CD4-positive, alpha-beta memory T cell (primary cell): ENCODE data around the gene RPL23. TPM values are rescaled to one million over a fixed set of nuclear protein-coding genes. Genes with fewer than 3 reads are reported as not detected.

ENCODE experiments used
- CTCF ChIA-PET: fragments of 350-600 bp; sonication (Branson Sonifier 250); formaldehyde crosslinking; loops from one replicate; lab custom pipeline; 2021; ENCODE audit warnings: inconsistent platforms; ENCODE audit not compliant: partially characterized antibody; lab: Charles Lee
- POLR2A ChIA-PET: fragments of 350-600 bp; sonication (Branson Sonifier 250); formaldehyde crosslinking; loops from one replicate; lab custom pipeline; 2021; ENCODE audit not compliant: partially characterized antibody; lab: Charles Lee
- DNase-seq, 5 donors: peaks; one replicate each; pipeline versions ENCODE4 v3.0.0 to v3.0.0-alpha.2; 2020 to 2022; ENCODE audit warnings: mixed read lengths in 1 of 5
- H3K27ac ChIP-seq: one replicate; pipeline ENCODE4 v1.7.0; 2013; ENCODE audit warnings: low read depth, low read length
- H3K27me3 ChIP-seq: 2 replicates; pipeline ENCODE4 v1.7.0; 2013; ENCODE audit warnings: mild to moderate bottlenecking, low read length, moderate library complexity; ENCODE audit not compliant: insufficient read depth
- H3K36me3 ChIP-seq: 2 replicates; pipeline ENCODE4 v1.7.0; 2013; ENCODE audit warnings: mild to moderate bottlenecking, low read length, moderate library complexity; ENCODE audit not compliant: insufficient read depth
- H3K4me1 ChIP-seq: 2 replicates; pipeline ENCODE4 v1.7.0; 2013; ENCODE audit warnings: mild to moderate bottlenecking, low read length, moderate library complexity; ENCODE audit not compliant: insufficient read depth
- H3K4me3 ChIP-seq, 2 donors: one replicate each; pipeline ENCODE4 v1.7.0; 2013; ENCODE audit warnings: low read length in 2 of 2, mild to moderate bottlenecking in 1 of 2
- H3K9me3 ChIP-seq, 2 donors: one replicate each; pipeline ENCODE4 v1.7.0; 2013; ENCODE audit warnings: low read length in 2 of 2, control low read depth in 1 of 2; ENCODE audit not compliant: control insufficient read depth in 1 of 2
- H3K27ac Mint-ChIP-seq, 7 donors: one replicate each; pipeline ENCODE4 v1.8.0; 2020 to 2021; ENCODE audit warnings: mixed read lengths in 7 of 7, mild to moderate bottlenecking in 6 of 7, inconsistent platforms in 3 of 7, moderate library complexity in 3 of 7
- H3K27me3 Mint-ChIP-seq, 2 donors: one replicate each; pipeline ENCODE4 v1.8.0; 2020 to 2021; ENCODE audit warnings: mixed read lengths in 2 of 2
- H3K36me3 Mint-ChIP-seq, 2 donors: one replicate each; pipeline ENCODE4 v1.8.0; 2020 to 2021; ENCODE audit warnings: mixed read lengths in 2 of 2, inconsistent platforms in 1 of 2, mild to moderate bottlenecking in 1 of 2
- H3K4me1 Mint-ChIP-seq, 4 donors: one replicate each; pipeline ENCODE4 v1.8.0; 2020 to 2021; ENCODE audit warnings: mixed read lengths in 4 of 4, mild to moderate bottlenecking in 1 of 4
- H3K4me3 Mint-ChIP-seq, 8 donors: one replicate each; pipeline ENCODE4 v1.8.0; 2020 to 2021; ENCODE audit warnings: mixed read lengths in 8 of 8, mild to moderate bottlenecking in 7 of 8, moderate library complexity in 6 of 8, inconsistent platforms in 3 of 8
- H3K9me3 Mint-ChIP-seq, 8 donors: one replicate each; pipeline ENCODE4 v1.8.0; 2020 to 2021; ENCODE audit warnings: mixed read lengths in 8 of 8, mild to moderate bottlenecking in 5 of 8, inconsistent platforms in 3 of 8, moderate library complexity in 1 of 8
- intact Hi-C: fragments of 100-400 bp; cut with micrococcal nuclease; formaldehyde crosslinking; loops from one replicate; pipeline ENCODE4 v1.15.1; 2023
- microRNA-seq: library from miRNA; unstranded; fragments of <30 nt; microRNA quantifications from one replicate; pipeline ENCODE4 v1.2.0, GENCODE V29; 2021; ENCODE audit warnings: borderline replicate concordance, borderline number of aligned reads, borderline microRNAs expressed, mixed read lengths
- polyA plus RNA-seq, 2 donors: library from polyadenylated mRNA; unstranded; fragments of 300-500 nt; fragmentation: Illumina TruSeq; gene quantifications; one replicate each; pipeline ENCODE4 v1.2.3, GENCODE V29; 2021
- total RNA-seq, 2 experiments: library from RNA; stranded (reverse); gene quantifications; one replicate each; pipeline ENCODE4 v1.2.3, GENCODE V29; 2021

Gene RPL23
- total and polyA plus RNA-seq, 4 experiments from 2014 or later, result 728 to 1,572 (median 1,413) TPM

DNA sequence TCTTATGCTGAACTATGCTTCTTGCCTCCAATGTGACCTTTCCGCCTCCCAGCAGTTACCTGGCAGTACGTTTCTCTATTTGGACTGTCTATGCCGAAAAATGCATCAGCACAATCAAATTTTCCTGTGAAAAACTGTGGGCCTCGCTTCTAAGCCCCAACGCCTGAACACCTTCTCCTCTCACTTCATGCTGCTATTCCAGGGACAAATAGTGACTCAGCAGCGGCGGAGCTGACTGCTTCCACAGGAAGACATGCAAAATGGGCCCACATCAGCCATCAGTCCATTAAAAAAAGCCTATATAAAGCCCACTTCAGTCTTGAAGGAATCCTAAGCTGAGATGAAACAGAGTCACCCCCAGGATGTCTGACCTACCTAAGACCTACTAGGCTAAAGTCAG, 43.7 kb downstream of the RPL23 start:
- Mint-ChIP-seq H3K36me3 (peaks cover 41 to 56% of the 10 kb centered on the region in 2 donors), H3K4me3 (no peak overlapping the region), H3K27me3 (no peaks in the 10 kb centered on the region), H3K27ac (no peak overlapping the region), H3K9me3 (no peaks in the 10 kb centered on the region), H3K4me1 (peaks cover 0 to 2% (median under 1%) of the 10 kb centered on the region in 4 donors)
- H3K9me3 ChIP-seq, result no peaks in the 10 kb centered on the region
- intact Hi-C loops, result no loop called here
- H3K4me1 ChIP-seq, result no peaks in the 10 kb centered on the region
- no peaks in the 10 kb centered on the region for H3K27me3 ChIP-seq
- ChIA-PET POLR2A (interaction anchor here (0.7 kb wide), 1 partner anchor 33 kb away, joined by 3 read pairs; no protein-coding TSS in a partner anchor), CTCF (interaction anchor here (1.2 kb wide), 1 partner anchor 13 kb away, joined by 3 read pairs; no protein-coding TSS in a partner anchor)
- no peak for DNase-seq
- H3K27ac ChIP-seq, result no peak overlapping the region
- peaks cover 57% of the 10 kb centered on the region for H3K36me3 ChIP-seq
- no peak overlapping the region for H3K4me3 ChIP-seq

DNA sequence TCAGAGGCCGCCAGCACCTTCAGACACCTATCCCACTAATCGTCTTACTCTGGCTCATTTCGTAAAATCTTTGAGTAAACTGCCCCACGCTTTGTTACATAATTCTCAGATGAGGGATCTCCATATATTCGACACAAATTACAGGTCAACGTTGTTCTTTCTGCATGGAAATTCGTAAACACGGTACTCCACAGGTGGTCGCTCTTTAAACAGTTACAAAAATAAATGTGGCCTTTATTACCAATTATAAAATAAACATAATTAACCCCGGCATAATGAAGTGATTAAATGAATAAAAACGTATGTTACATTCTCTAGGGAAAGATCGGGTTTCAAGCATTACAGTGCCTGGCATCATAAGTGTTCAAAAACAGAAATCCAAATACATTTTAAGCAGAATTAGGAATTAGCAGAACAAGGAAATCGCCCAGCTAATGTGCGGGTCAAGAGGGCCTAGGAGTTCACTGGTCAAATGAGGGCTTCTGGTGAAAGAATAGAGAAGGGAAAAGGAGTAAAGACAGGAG, 53.2 kb downstream of the RPL23 start:
- Histone ChIP-seq H3K4me3 (peak overlapping the region; percentile 48 to 84), H3K4me1 (peaks cover 27% of the 10 kb centered on the region), H3K27me3 (no peaks in the 10 kb centered on the region), H3K9me3 (no peaks in the 10 kb centered on the region), H3K36me3 (peaks cover 15% of the 10 kb centered on the region), H3K27ac (peak overlapping the region; percentile 76)
- DNase-seq, result no peak
- Mint-ChIP-seq H3K27ac (peak overlapping the region; percentile 84 to 96 (median 93)), H3K4me1 (peaks cover 30 to 42% (median 35%) of the 10 kb centered on the region in 4 donors), H3K9me3 (peaks cover 0 to 2% (median 0%) of the 10 kb centered on the region in 8 donors), H3K4me3 (peak overlapping the region; percentile 83 to 90 (median 87)), H3K36me3 (peaks cover 28 to 48% of the 10 kb centered on the region in 2 donors), H3K27me3 (no peaks in the 10 kb centered on the region)
- POLR2A ChIA-PET, result interaction anchor here (0.6 to 5.1 kb wide), 6 partner anchors 20 to 400 kb away, joined by 3 to 27 read pairs (median 3); partner anchors contain the start of genes LASP1 and RPL19
- intact Hi-C loops, result loop anchor here (1.0 kb wide), 1 partner anchor 69 kb away; no protein-coding TSS in a partner anchor
- CTCF ChIA-PET, result no interaction called here

DNA sequence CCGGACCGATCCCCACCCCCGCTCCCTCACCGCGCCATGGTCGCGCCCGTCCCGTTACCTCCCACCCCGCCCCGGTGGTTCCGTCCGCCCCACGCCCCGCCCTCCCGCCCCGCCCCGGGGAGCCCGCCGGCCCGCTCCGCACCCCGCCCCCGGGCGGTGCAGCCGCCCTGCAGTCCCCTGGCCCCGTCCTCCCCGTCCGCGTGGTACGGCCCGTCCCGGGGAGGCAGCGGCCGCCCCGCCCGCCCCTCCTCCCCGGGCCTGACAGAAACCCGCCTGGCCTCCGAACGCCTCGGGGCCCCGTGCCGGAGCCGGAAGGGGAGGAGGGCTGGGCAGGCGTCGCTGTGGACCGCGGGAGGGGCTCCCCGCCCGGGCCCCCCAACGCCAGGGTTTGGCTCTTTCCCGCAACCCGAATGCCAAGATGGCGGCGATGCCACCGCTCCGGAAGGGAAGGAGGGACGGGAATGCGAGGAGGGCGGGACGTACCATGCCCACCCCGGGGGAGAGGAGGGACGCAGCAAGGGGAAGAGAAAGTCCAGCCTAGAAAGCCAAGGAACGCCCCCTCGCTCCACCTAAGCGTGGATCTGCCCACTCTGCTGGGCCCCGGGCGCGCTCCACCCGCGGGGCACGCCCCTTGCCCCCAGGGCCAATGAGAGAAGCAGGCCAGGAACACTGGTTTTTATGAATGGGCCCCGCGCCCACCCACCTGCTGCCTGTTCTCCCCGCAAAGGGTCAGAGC, 53.9 kb downstream of the RPL23 start, which contains the start of gene PIP4K2B:
Gene PIP4K2B, minus strand, starts transcription at position 56 of the 736 bp plus-strand sequence. CDS start 132 bp downstream, outside the sequence.
- H3K4me3 Mint-ChIP-seq, result peak within 1 kb of the TSS; percentile 91 to 98 (median 94)
- H3K4me1 Mint-ChIP-seq, result peaks cover 30 to 45% (median 36%) of the 10 kb centered on the region in 4 donors
- DNase-seq, result peak; percentile 81 to 88 (median 83)
- no peaks in the 10 kb centered on the region for H3K9me3 ChIP-seq
- peaks cover 28 to 50% of the 10 kb centered on the region in 2 donors for H3K36me3 Mint-ChIP-seq
- intact Hi-C loops, result loop anchor here (1.0 to 2.0 kb wide), 5 partner anchors 26 to 97 kb away; partner anchors contain the start of genes CWC25, PSMB3 and RPL23
- no peaks in the 10 kb centered on the region for H3K27me3 ChIP-seq
- peak within 1 kb of the TSS; percentile 76 for H3K27ac ChIP-seq
- POLR2A ChIA-PET, result interaction anchor here (0.6 to 5.1 kb wide), 14 partner anchors 21 to 400 kb away, joined by 3 to 27 read pairs (median 4); partner anchors contain the start of genes CWC25, LASP1, PSMB3 and RPL19
- H3K4me3 ChIP-seq, result peak within 1 kb of the TSS; percentile 76 to 84
- no peaks in the 10 kb centered on the region for H3K27me3 Mint-ChIP-seq
- peak within 1 kb of the TSS; percentile 89 to 96 (median 93) for H3K27ac Mint-ChIP-seq
- CTCF ChIA-PET, result interaction anchor here (0.6 kb wide), 1 partner anchor 24 kb away, joined by 3 read pairs; no protein-coding TSS in a partner anchor
- peaks cover 15% of the 10 kb centered on the region for H3K36me3 ChIP-seq
- peaks cover 27% of the 10 kb centered on the region for H3K4me1 ChIP-seq
- H3K9me3 Mint-ChIP-seq, result peaks cover 0 to 2% (median 0%) of the 10 kb centered on the region in 8 donors

DNA sequence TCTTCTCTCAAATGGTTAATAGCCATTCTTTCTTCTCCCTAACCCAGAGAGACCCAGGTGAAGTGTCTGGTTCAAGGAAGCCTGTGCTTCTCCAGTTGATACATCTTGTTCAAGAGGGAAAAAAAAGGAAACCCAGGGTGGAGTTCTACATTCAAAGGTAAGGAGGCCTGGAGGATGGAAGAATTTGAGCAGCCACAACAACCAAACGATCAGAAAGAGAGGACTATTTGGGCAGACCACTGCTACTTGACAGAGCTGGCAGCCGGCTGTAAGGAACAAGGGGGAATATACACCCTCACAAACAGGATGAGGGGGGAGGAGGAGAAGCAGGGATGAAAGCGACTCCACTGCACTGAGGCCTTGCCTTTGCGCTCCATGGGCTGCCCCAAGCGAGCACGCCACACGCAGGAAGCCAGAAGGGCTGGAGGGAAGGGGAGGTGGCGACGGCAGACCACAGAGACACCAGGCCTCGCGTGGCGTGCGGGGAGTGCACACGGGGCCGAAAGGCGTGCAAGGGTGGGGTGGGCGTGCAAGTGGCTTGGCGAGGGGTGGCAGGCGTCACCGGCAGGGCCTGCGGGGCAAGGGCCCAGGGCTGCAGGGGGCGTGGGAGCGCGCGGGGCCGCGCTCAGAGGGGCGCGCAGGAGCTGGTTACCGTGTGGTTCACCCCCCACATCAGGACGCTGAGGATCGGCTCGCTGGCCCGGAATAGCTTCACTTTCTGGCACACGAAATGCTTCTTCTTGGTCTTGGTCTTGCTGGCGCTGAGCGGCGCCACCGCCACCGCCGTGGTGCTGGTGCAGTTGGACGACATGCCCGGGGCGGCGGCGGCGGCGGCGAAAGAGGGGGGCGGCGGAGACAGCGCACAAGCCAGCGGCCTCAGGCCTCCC, 54.7 kb downstream of the RPL23 start:
- peak overlapping the region; percentile 76 for H3K27ac ChIP-seq
- Mint-ChIP-seq H3K4me3 (peak overlapping the region; percentile 91 to 98 (median 94)), H3K4me1 (peaks cover 30 to 53% (median 41%) of the 10 kb centered on the region in 4 donors), H3K9me3 (peaks cover 0 to 2% (median 0%) of the 10 kb centered on the region in 8 donors), H3K27ac (peak overlapping the region; percentile 86 to 96 (median 92)), H3K36me3 (peaks cover 25 to 48% of the 10 kb centered on the region in 2 donors), H3K27me3 (no peaks in the 10 kb centered on the region)
- no peaks in the 10 kb centered on the region for H3K27me3 ChIP-seq
- peak in 3 of 5 donors; percentile 53 to 76 (median 59) for DNase-seq
- intact Hi-C loops, result loop anchor here (1.0 to 2.0 kb wide), 5 partner anchors 26 to 354 kb away; partner anchors contain the start of genes CWC25, PSMB3 and RPL23
- H3K9me3 ChIP-seq, result no peaks in the 10 kb centered on the region
- ChIA-PET POLR2A (interaction anchor here (0.8 to 5.1 kb wide), 16 partner anchors 13 to 404 kb away, joined by 3 to 27 read pairs (median 4); partner anchors contain the start of genes CWC25, LASP1, MLLT6 and PSMB3), CTCF (interaction anchor here (0.6 kb wide), 1 partner anchor 25 kb away, joined by 3 read pairs; no protein-coding TSS in a partner anchor)
- H3K36me3 ChIP-seq, result peaks cover 15% of the 10 kb centered on the region
- peaks cover 27% of the 10 kb centered on the region for H3K4me1 ChIP-seq
- H3K4me3 ChIP-seq, result peak overlapping the region; percentile 53 to 76

Small RNA genes within 50 kb of the gene (microRNA-seq; reads per million reads assigned to microRNA genes)
- 1.2 reads per million for gene MIR4727

Other genes with a start within 250 kb of the RPL23 start
- gene SRCIN1, start 247.8 kb downstream of the RPL23 start, total RNA-seq, result under 1 TPM; 0.28 to 0.79 TPM
- gene SRCIN1, start 247.8 kb downstream of the RPL23 start, polyA plus RNA-seq, result not detected
- gene EPOP, start 178.8 kb downstream of the RPL23 start, total RNA-seq, result under 1 TPM; 0.09 to 0.25 TPM
- gene EPOP, start 178.8 kb downstream of the RPL23 start, polyA plus RNA-seq, result not detected
- 100 to 1,000 TPM; 493 to 505 TPM for gene MLLT6, start 148.4 kb downstream of the RPL23 start, total RNA-seq
- 10 to 100 TPM in 1 of 2 donors, 1 to 10 TPM in 1; 3.0 to 14.1 TPM for gene MLLT6, start 148.4 kb downstream of the RPL23 start, polyA plus RNA-seq
- gene CISD3, start 123.4 kb downstream of the RPL23 start, total RNA-seq, result 10 to 100 TPM; 12.5 to 13.5 TPM
- gene CISD3, start 123.4 kb downstream of the RPL23 start, polyA plus RNA-seq, result 10 to 100 TPM; 55.3 to 57.6 TPM
- not detected for gene PCGF2, start 105.4 kb downstream of the RPL23 start, total RNA-seq
- gene PCGF2, start 105.4 kb downstream of the RPL23 start, polyA plus RNA-seq, result not detected
- gene PSMB3, start 101.0 kb downstream of the RPL23 start, total RNA-seq, result 10 to 100 TPM; 93.5 to 99.0 TPM
- 100 to 1,000 TPM; 391 to 517 TPM for gene PSMB3, start 101.0 kb downstream of the RPL23 start, polyA plus RNA-seq
- 10 to 100 TPM; 55.9 to 66.3 TPM for gene PIP4K2B, start 54.2 kb downstream of the RPL23 start, total RNA-seq
- gene PIP4K2B, start 54.2 kb downstream of the RPL23 start, polyA plus RNA-seq, result 10 to 100 TPM; 10.2 to 16.6 TPM
- 10 to 100 TPM; 44.4 to 46.8 TPM for gene CWC25, start 28.4 kb downstream of the RPL23 start, total RNA-seq
- gene CWC25, start 28.4 kb downstream of the RPL23 start, polyA plus RNA-seq, result 1 to 10 TPM; 4.3 to 9.6 TPM
- gene LASP1, start 16.3 kb upstream of the RPL23 start, total RNA-seq, result 100 to 1,000 TPM; 120 to 122 TPM
- 10 to 100 TPM; 32.1 to 65.3 TPM for gene LASP1, start 16.3 kb upstream of the RPL23 start, polyA plus RNA-seq
- not detected for gene FBXO47, start 113.7 kb upstream of the RPL23 start, total RNA-seq
- not detected for gene FBXO47, start 113.7 kb upstream of the RPL23 start, polyA plus RNA-seq